GM23338 (cell line): Measurements from ENCODE around the gene LNX2. TPM values are rescaled to one million over a fixed set of nuclear protein-coding genes. Genes with fewer than 3 reads are reported as not detected.

ENCODE experiments used
- ATAC-seq: fragments of 200-7000 bp; cut with Tn5 transposase; 3 replicates; pipeline ENCODE4 v1.9.1; 2020
- DNase-seq: peaks from one replicate; pipeline ENCODE4 v3.0.0-alpha.2; 2015; ENCODE audit warnings: low spot score
- H2AFZ ChIP-seq: fragments of 200-600 bp; sonication (generic); 2 replicates; pipeline ENCODE4 v1.8.0; 2016; ENCODE audit warnings: antibody characterized with exemption, mild to moderate bottlenecking, moderate library complexity
- H3F3A ChIP-seq: fragments of 200-600 bp; sonication (generic); replicated peaks from 2 replicates; pipeline ENCODE4 v1.8.0; 2017; ENCODE audit warnings: antibody characterized with exemption, mixed run types, low read depth
- H3K27ac ChIP-seq: fragments of 200-600 bp; sonication (generic); 2 replicates; pipeline ENCODE4 v1.6.1; 2016; ENCODE audit warnings: low read depth
- H3K27me3 ChIP-seq: fragments of 200-600 bp; sonication (generic); 2 replicates; pipeline ENCODE4 v1.8.0; 2016; ENCODE audit warnings: mild to moderate bottlenecking, mixed run types, moderate library complexity; ENCODE audit not compliant: insufficient read depth
- H3K36me3 ChIP-seq: fragments of 200-600 bp; sonication (generic); 2 replicates; pipeline ENCODE4 v1.8.0; 2016; ENCODE audit warnings: mild to moderate bottlenecking; ENCODE audit not compliant: insufficient read depth
- H3K4me1 ChIP-seq: fragments of 200-600 bp; sonication (generic); 2 replicates; pipeline ENCODE4 v1.8.0; 2016; ENCODE audit warnings: mild to moderate bottlenecking, moderate library complexity; ENCODE audit not compliant: insufficient read depth
- H3K4me2 ChIP-seq: fragments of 200-600 bp; sonication (generic); 2 replicates; pipeline ENCODE4 v1.7.1; 2017; ENCODE audit warnings: mixed run types
- H3K4me3 ChIP-seq: fragments of 200-600 bp; sonication (generic); 2 replicates; pipeline ENCODE4 v1.6.1; 2016; ENCODE audit warnings: mixed run types
- H3K79me2 ChIP-seq: fragments of 200-600 bp; sonication (generic); replicated peaks from 2 replicates; pipeline ENCODE4 v1.8.0; 2017; ENCODE audit warnings: mild to moderate bottlenecking; ENCODE audit not compliant: insufficient read depth
- H3K9me2 ChIP-seq: fragments of 200-600 bp; sonication (generic); 2 replicates; pipeline ENCODE4 v1.8.0; 2017; ENCODE audit not compliant: insufficient read depth
- H4K20me1 ChIP-seq: fragments of 200-600 bp; sonication (generic); replicated peaks from 2 replicates; pipeline ENCODE4 v1.8.0; 2017; ENCODE audit warnings: mild to moderate bottlenecking; ENCODE audit not compliant: insufficient read depth
- H3K27ac Mint-ChIP-seq: 2 replicates; pipeline ENCODE4 v1.8.0; 2020; ENCODE audit warnings: inconsistent platforms, mild to moderate bottlenecking, moderate library complexity, mixed read lengths
- H3K27me3 Mint-ChIP-seq: 3 replicates; pipeline ENCODE4 v1.8.0; 2022; ENCODE audit warnings: low read depth, mild to moderate bottlenecking, moderate library complexity, mixed read lengths, inconsistent platforms; ENCODE audit not compliant: insufficient read depth, poor library complexity
- H3K36me3 Mint-ChIP-seq: 3 replicates; pipeline ENCODE4 v1.8.0; 2021; ENCODE audit warnings: low read depth, mild to moderate bottlenecking, inconsistent platforms, moderate library complexity, mixed read lengths
- H3K4me1 Mint-ChIP-seq: 3 replicates; pipeline ENCODE4 v1.8.0; 2020; ENCODE audit warnings: mild to moderate bottlenecking, inconsistent platforms, mixed read lengths
- H3K4me3 Mint-ChIP-seq: 3 replicates; pipeline ENCODE4 v1.8.0; 2021; ENCODE audit warnings: moderate library complexity, mild to moderate bottlenecking, inconsistent platforms, mixed read lengths
- H3K9me3 Mint-ChIP-seq: 3 replicates; pipeline ENCODE4 v1.8.0; 2020; ENCODE audit warnings: moderate library complexity, mild to moderate bottlenecking, inconsistent platforms, mixed read lengths
- CREB1 ChIP-seq: fragments of 250-450 bp; sonication (Bioruptor Pico); IDR thresholded peaks from 2 replicates; pipeline ENCODE4 v1.5.0; 2020; ENCODE audit warnings: low read depth, mild to moderate bottlenecking, moderate library complexity
- EZH2 ChIP-seq: fragments of 200-600 bp; sonication (generic); IDR thresholded peaks from one replicate; pipeline ENCODE4 v1.8.0; 2017; ENCODE audit warnings: antibody characterized with exemption, mild to moderate bottlenecking, low read depth; ENCODE audit not compliant: unreplicated experiment
- EZH2phosphoT487 ChIP-seq: fragments of 200-600 bp; sonication (generic); IDR thresholded peaks from one replicate; pipeline ENCODE4 v1.8.1; 2018; ENCODE audit warnings: antibody characterized with exemption; ENCODE audit not compliant: unreplicated experiment
- JUNB ChIP-seq: IDR thresholded peaks from one replicate; pipeline ENCODE4 v1.6.1; 2016; ENCODE audit warnings: antibody characterized with exemption; ENCODE audit not compliant: unreplicated experiment
- NANOG ChIP-seq: IDR thresholded peaks from 2 replicates; pipeline ENCODE4 v1.6.1; 2016; ENCODE audit warnings: antibody characterized with exemption, borderline replicate concordance
- POLR2AphosphoS5 ChIP-seq: IDR thresholded peaks from 2 replicates; pipeline ENCODE4 v1.6.1; 2016; ENCODE audit warnings: antibody characterized with exemption, low read depth
- STAT1 ChIP-seq: IDR thresholded peaks from one replicate; pipeline ENCODE4 v1.6.1; 2016; ENCODE audit warnings: antibody characterized with exemption; ENCODE audit not compliant: unreplicated experiment
- ZNF114 ChIP-seq: fragments of 250-450 bp; sonication (Bioruptor Pico); IDR thresholded peaks from 2 replicates; pipeline ENCODE4 v1.5.0; 2020; ENCODE audit warnings: mild to moderate bottlenecking, moderate library complexity
- polyA plus RNA-seq: library from polyadenylated mRNA; unstranded; fragments of >200 nt; fragmentation: Nextera tagmentation; extraction: Ambion mirVana; gene quantifications from 2 replicates; pipeline ENCODE4 v1.2.1, GENCODE V29; 2016
- total RNA-seq: library from RNA; depleted of rRNA; stranded (reverse); fragments of >200 nt; shearing (Covaris generic); gene quantifications from 2 replicates; pipeline ENCODE4 v1.2.3, GENCODE V29; 2014
- TF ChIP-seq, protein P1 (sequence below): IDR thresholded peaks from one replicate; pipeline ENCODE4 v1.6.1; 2018; ENCODE audit warnings: antibody characterized with exemption; ENCODE audit not compliant: unreplicated experiment
- TF ChIP-seq, protein P2 (sequence below): IDR thresholded peaks from 2 replicates; pipeline ENCODE4 v1.6.1; 2016; ENCODE audit warnings: antibody characterized with exemption
- TF ChIP-seq, protein P3 (sequence below), 2 experiments: fragments of 200-600 bp in 1 of 2; sonication (generic) in 1 of 2; conservative IDR thresholded peaks; 2 replicates each; pipeline versions ENCODE4 v1.5.1 to v1.6.1; 2016 to 2017; ENCODE audit warnings: antibody characterized with exemption in 2 of 2, low read depth in 2 of 2, mild to moderate bottlenecking in 2 of 2, moderate library complexity in 1 of 2

Gene LNX2
- total and polyA plus RNA-seq, 2 experiments from 2014 or later: 3.7 to 18.0 TPM

DNA sequence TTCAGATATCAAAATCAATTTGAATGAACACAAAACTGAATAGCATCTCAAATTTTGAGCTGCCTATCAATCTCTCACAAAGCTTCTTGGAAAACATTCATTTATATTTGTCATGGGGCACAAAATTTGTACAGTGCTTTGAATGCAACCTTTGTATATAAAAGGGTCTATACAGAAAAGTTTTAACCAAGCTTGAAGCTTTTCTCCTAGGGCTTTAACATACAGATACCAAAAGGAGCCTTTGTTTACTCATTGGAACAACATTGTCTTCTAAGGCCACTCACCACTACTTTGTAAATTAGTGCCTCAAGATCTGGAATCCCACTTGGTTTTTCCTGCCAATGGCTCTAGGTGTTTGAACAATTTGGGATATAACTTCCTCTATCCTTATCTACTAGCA is 21.2 kb downstream of the LNX2 start:
- H3K27ac Mint-ChIP-seq: no peak overlapping the region
- H3K27me3 ChIP-seq: no peaks in the 10 kb centered on the region
- no peak overlapping the region for H2AFZ ChIP-seq
- peaks cover 93% of the 10 kb centered on the region for H3K79me2 ChIP-seq
- H3K4me3 Mint-ChIP-seq: no peak overlapping the region
- no peak for TF ChIP-seq JUNB
- TF ChIP-seq ZNF114 (CRISPR knock-in tag): no peak
- TF ChIP-seq, protein P1, sequence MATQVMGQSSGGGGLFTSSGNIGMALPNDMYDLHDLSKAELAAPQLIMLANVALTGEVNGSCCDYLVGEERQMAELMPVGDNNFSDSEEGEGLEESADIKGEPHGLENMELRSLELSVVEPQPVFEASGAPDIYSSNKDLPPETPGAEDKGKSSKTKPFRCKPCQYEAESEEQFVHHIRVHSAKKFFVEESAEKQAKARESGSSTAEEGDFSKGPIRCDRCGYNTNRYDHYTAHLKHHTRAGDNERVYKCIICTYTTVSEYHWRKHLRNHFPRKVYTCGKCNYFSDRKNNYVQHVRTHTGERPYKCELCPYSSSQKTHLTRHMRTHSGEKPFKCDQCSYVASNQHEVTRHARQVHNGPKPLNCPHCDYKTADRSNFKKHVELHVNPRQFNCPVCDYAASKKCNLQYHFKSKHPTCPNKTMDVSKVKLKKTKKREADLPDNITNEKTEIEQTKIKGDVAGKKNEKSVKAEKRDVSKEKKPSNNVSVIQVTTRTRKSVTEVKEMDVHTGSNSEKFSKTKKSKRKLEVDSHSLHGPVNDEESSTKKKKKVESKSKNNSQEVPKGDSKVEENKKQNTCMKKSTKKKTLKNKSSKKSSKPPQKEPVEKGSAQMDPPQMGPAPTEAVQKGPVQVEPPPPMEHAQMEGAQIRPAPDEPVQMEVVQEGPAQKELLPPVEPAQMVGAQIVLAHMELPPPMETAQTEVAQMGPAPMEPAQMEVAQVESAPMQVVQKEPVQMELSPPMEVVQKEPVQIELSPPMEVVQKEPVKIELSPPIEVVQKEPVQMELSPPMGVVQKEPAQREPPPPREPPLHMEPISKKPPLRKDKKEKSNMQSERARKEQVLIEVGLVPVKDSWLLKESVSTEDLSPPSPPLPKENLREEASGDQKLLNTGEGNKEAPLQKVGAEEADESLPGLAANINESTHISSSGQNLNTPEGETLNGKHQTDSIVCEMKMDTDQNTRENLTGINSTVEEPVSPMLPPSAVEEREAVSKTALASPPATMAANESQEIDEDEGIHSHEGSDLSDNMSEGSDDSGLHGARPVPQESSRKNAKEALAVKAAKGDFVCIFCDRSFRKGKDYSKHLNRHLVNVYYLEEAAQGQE: no peak
- TF ChIP-seq STAT1: no peak
- no peak for TF ChIP-seq CREB1
- TF ChIP-seq EZH2: no peak
- TF ChIP-seq, protein P2, sequence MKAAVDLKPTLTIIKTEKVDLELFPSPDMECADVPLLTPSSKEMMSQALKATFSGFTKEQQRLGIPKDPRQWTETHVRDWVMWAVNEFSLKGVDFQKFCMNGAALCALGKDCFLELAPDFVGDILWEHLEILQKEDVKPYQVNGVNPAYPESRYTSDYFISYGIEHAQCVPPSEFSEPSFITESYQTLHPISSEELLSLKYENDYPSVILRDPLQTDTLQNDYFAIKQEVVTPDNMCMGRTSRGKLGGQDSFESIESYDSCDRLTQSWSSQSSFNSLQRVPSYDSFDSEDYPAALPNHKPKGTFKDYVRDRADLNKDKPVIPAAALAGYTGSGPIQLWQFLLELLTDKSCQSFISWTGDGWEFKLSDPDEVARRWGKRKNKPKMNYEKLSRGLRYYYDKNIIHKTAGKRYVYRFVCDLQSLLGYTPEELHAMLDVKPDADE: no peak
- TF ChIP-seq EZH2phosphoT487: no peak
- TF ChIP-seq NANOG: no peak
- TF ChIP-seq, protein P3, sequence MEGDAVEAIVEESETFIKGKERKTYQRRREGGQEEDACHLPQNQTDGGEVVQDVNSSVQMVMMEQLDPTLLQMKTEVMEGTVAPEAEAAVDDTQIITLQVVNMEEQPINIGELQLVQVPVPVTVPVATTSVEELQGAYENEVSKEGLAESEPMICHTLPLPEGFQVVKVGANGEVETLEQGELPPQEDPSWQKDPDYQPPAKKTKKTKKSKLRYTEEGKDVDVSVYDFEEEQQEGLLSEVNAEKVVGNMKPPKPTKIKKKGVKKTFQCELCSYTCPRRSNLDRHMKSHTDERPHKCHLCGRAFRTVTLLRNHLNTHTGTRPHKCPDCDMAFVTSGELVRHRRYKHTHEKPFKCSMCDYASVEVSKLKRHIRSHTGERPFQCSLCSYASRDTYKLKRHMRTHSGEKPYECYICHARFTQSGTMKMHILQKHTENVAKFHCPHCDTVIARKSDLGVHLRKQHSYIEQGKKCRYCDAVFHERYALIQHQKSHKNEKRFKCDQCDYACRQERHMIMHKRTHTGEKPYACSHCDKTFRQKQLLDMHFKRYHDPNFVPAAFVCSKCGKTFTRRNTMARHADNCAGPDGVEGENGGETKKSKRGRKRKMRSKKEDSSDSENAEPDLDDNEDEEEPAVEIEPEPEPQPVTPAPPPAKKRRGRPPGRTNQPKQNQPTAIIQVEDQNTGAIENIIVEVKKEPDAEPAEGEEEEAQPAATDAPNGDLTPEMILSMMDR (conservative IDR thresholded peaks at IDR 0.05; ENCODE audit: low read depth in 2 of 2): no peak
- no peak for TF ChIP-seq POLR2AphosphoS5
- DNase-seq: no peak
- no peaks in the 10 kb centered on the region for H3F3A ChIP-seq
- H3K36me3 Mint-ChIP-seq: no peaks in the 10 kb centered on the region
- H3K4me1 Mint-ChIP-seq: peaks cover 20% of the 10 kb centered on the region
- H4K20me1 ChIP-seq: peaks cover 39% of the 10 kb centered on the region
- no peak overlapping the region for H3K4me3 ChIP-seq
- no peaks in the 10 kb centered on the region for H3K27me3 Mint-ChIP-seq
- no peak overlapping the region for H3K4me2 ChIP-seq
- H3K9me2 ChIP-seq: no peaks in the 10 kb centered on the region
- H3K27ac ChIP-seq: no peak overlapping the region
- peaks cover 31% of the 10 kb centered on the region for H3K4me1 ChIP-seq
- H3K36me3 ChIP-seq: no peaks in the 10 kb centered on the region
- ATAC-seq: no peak
- no peaks in the 10 kb centered on the region for H3K9me3 Mint-ChIP-seq
